Gastrocnemius medialis (tissue), 4 donors: ENCODE results near the gene ARPC3. TPM values are rescaled to one million over a fixed set of nuclear protein-coding genes. Genes with fewer than 3 reads are reported as not detected.
A peak's percentile ranks its signal among the peaks of the same experiment; 100 is the strongest.
"Not testable (repeated sequence)": the region's sequence is repeated elsewhere in the genome, so short reads cannot be mapped to it uniquely, and the experiment has no call there.

Source experiments
- ATAC-seq, 2 donors: fragments of 150-250 bp; one replicate each; pipeline ENCODE4 v1.9.1; 2016
- DNase-seq, 2 donors: peaks; one replicate each; pipeline ENCODE4 v3.0.0-alpha.2; 2019
- H3K27ac ChIP-seq, 4 donors: fragments of 200-600 bp; sonication (generic); 1 replicate in 1 of 4; 2 replicates in 3 of 4; pipeline ENCODE4 v1.5.1; 2016 to 2018; ENCODE audit warnings: mild to moderate bottlenecking in 2 of 4, moderate library complexity in 1 of 4
- H3K27me3 ChIP-seq, 3 donors: fragments of 200-600 bp; sonication (generic) in 2 of 3; 1 replicate in 1 of 3; 2 replicates in 2 of 3; pipeline versions ENCODE4 v1.5.1 to v1.6.0; 2016 to 2019; ENCODE audit warnings: mild to moderate bottlenecking in 1 of 3, moderate library complexity in 1 of 3
- H3K36me3 ChIP-seq, 2 donors: fragments of 200-600 bp; sonication (generic) in 1 of 2; one replicate each; pipeline ENCODE4 v1.5.1; 2017 to 2018
- H3K4me1 ChIP-seq, 2 donors: fragments of 200-600 bp; sonication (generic) in 1 of 2; one replicate each; pipeline ENCODE4 v1.5.1; 2016 to 2017; ENCODE audit warnings: mild to moderate bottlenecking in 2 of 2
- H3K4me3 ChIP-seq, 4 donors: fragments of 200-600 bp; sonication (generic) in 3 of 4; 1 replicate in 1 of 4; 2 replicates in 3 of 4; pipeline ENCODE4 v1.5.1; 2016 to 2019; ENCODE audit warnings: mild to moderate bottlenecking in 2 of 4
- H3K9me3 ChIP-seq, 3 donors: fragments of 200-600 bp; sonication (generic) in 2 of 3; 1 replicate in 1 of 3; 2 replicates in 2 of 3; pipeline ENCODE4 v1.5.1; 2016 to 2019
- POLR2A ChIP-seq, 2 donors: fragments of 450-650 bp; IDR thresholded peaks; one replicate each; pipeline ENCODE4 v1.6.1; 2017; ENCODE audit warnings: antibody characterized with exemption in 2 of 2, mild to moderate bottlenecking in 2 of 2, moderate library complexity in 2 of 2
- in situ Hi-C, 4 donors: fragments of 200-750 bp; cut with MboI; loops; one replicate each; pipeline versions ENCODE4 v1.15.0 to v1.8.0; 2017; ENCODE audit warnings: low sequenced_read_pairs in 4 of 4
- intact Hi-C: fragments of 100-400 bp; cut with DNase I; formaldehyde crosslinking; loops from one replicate; pipeline ENCODE4 v1.15.1; 2023; ENCODE audit warnings: low total_unique reads
- total RNA-seq, 4 donors: library from RNA; depleted of rRNA; stranded (reverse); fragments of >200 nt; gene quantifications; one replicate each; pipeline versions ENCODE4 v1.1.0 to v1.2.3, GENCODE V29; 2016
- TF ChIP-seq, protein P1 (sequence below), 5 experiments: fragments of 450-650 bp in 3 of 5; fragments of 200-600 bp in 2 of 5; sonication (generic) in 2 of 5; IDR thresholded peaks in 4 of 5; conservative IDR thresholded peaks in 1 of 5; 1 replicate in 4 of 5; 2 replicates in 1 of 5; pipeline ENCODE4 v1.5.1; 2016 to 2019; ENCODE audit warnings: antibody characterized with exemption in 5 of 5, mild to moderate bottlenecking in 3 of 5, moderate library complexity in 3 of 5

ARPC3 gene
- total RNA-seq, 4 donors from 2014 or later: 170 to 327 (median 213) TPM

- in situ Hi-C loops: no loop called here
- no peak for TF ChIP-seq POLR2A (IDR thresholded peaks at IDR 0.05)
- TF ChIP-seq, protein P1, sequence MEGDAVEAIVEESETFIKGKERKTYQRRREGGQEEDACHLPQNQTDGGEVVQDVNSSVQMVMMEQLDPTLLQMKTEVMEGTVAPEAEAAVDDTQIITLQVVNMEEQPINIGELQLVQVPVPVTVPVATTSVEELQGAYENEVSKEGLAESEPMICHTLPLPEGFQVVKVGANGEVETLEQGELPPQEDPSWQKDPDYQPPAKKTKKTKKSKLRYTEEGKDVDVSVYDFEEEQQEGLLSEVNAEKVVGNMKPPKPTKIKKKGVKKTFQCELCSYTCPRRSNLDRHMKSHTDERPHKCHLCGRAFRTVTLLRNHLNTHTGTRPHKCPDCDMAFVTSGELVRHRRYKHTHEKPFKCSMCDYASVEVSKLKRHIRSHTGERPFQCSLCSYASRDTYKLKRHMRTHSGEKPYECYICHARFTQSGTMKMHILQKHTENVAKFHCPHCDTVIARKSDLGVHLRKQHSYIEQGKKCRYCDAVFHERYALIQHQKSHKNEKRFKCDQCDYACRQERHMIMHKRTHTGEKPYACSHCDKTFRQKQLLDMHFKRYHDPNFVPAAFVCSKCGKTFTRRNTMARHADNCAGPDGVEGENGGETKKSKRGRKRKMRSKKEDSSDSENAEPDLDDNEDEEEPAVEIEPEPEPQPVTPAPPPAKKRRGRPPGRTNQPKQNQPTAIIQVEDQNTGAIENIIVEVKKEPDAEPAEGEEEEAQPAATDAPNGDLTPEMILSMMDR (IDR thresholded peaks at IDR 0.05 in 4 of 5, conservative IDR thresholded peaks at IDR 0.05 in 1 of 5): no peak
These were observed 13.9 kb downstream of the ARPC3 start for GRCh38 chr12:110436231-110436630.

DNA sequence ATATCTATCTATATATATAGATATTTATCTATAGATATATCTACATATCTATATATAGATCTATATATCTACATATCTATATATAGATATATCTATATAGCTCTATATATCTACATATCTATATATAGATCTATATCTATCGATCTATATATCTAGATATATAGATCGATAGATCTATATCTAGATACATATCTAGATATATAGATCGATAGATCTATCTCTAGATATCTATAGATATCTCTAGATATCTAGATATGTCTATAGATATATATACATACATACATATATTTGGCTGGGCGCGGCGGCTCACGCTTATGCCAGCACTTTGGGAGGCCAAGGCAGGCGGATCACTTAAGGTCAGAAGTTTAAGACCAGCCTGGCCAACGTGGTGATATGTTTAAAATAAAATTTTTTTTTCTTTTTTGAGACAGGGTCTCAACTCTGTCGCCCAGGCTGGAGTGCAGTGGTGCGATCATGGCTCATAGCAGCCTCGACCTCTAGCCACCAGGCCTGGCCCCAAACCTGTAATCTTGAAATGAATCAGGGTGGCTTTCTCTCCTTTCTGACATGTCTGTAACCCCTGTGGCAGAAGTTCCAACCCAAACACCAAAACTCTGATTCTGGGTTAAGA is 18.1 kb downstream of the ARPC3 start:
- intact Hi-C loops: loop anchor here (1.0 kb wide), 1 partner anchor 332 kb away; no protein-coding TSS in a partner anchor

More at GRCh38 chr12:110436231-110436630, 13.9 kb downstream of the ARPC3 start:
- H3K27me3 ChIP-seq: no peaks in the 10 kb centered on the region
- ATAC-seq: no peak
- H3K4me3 ChIP-seq: no peak overlapping the region
- DNase-seq: no peak
- H3K36me3 ChIP-seq: peaks cover 0 to 69% of the 10 kb centered on the region in 2 donors
- no peak overlapping the region for H3K27ac ChIP-seq
- H3K9me3 ChIP-seq: no peaks in the 10 kb centered on the region
- no peaks in the 10 kb centered on the region for H3K4me1 ChIP-seq
- intact Hi-C loops: no loop called here

GRCh38 chr12:110429676-110430075 is 20.5 kb downstream of the ARPC3 start:
- H3K27me3 ChIP-seq, DNase-seq, H3K4me3 ChIP-seq, intact Hi-C loops, ATAC-seq, H3K9me3 ChIP-seq, H3K4me1 ChIP-seq, H3K36me3 ChIP-seq, H3K27ac ChIP-seq: not testable (repeated sequence)
- in situ Hi-C loops: loop anchor here (5.0 to 10.0 kb wide), 3 partner anchors 327 to 335 kb away; no protein-coding TSS in a partner anchor

More for the DNA sequence above, 18.1 kb downstream of the ARPC3 start:
- Histone ChIP-seq H3K4me3 (peak overlapping the region; percentile 59 to 61 (median 60)), H3K9me3 (no peaks in the 10 kb centered on the region), H3K27ac (peak overlapping the region in 2 of 4 donors; percentile 31 to 33), H3K4me1 (no peaks in the 10 kb centered on the region), H3K27me3 (no peaks in the 10 kb centered on the region), H3K36me3 (peaks cover 0 to 30% of the 10 kb centered on the region in 2 donors)
- DNase-seq (no peak), ATAC-seq (no peak)
- in situ Hi-C loops: loop anchor here in 1 of 4 donors (5.0 kb wide), 1 partner anchor 330 kb away; no protein-coding TSS in a partner anchor
- no peak for TF ChIP-seq POLR2A (IDR thresholded peaks at IDR 0.05)
- TF ChIP-seq, protein P1 (IDR thresholded peaks at IDR 0.05 in 4 of 5, conservative IDR thresholded peaks at IDR 0.05 in 1 of 5): no peak

DNA sequence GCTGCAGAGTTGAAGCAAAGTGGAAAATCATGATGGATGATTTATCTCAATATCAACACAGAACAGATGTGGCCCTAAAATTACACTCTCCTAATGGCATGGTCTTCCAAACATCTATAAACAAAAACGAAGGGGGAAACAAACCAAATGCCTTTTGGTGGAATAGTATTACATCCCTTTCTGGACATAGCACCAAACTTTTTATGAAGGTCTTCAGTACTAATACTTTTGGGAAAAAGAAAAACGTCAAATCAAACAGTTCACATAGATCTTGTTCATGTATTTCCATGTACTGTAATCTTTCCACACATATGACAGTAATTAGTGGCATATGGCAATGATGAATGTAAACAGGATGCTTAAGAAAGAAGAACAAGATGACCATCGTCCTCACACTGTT is 23.7 kb downstream of the ARPC3 start:
- in situ Hi-C loops (loop anchor here in 3 of 4 donors (5.0 to 10.0 kb wide), 3 partner anchors 324 to 332 kb away; no protein-coding TSS in a partner anchor), intact Hi-C loops (no loop called here)
- TF ChIP-seq, protein P1 (IDR thresholded peaks at IDR 0.05 in 4 of 5, conservative IDR thresholded peaks at IDR 0.05 in 1 of 5): no peak
- TF ChIP-seq POLR2A (IDR thresholded peaks at IDR 0.05): no peak
- ATAC-seq (no peak), DNase-seq (no peak)
- Histone ChIP-seq H3K4me1 (no peaks in the 10 kb centered on the region), H3K9me3 (no peaks in the 10 kb centered on the region), H3K36me3 (no peaks in the 10 kb centered on the region), H3K4me3 (no peak overlapping the region), H3K27ac (no peak overlapping the region), H3K27me3 (no peaks in the 10 kb centered on the region)

DNA sequence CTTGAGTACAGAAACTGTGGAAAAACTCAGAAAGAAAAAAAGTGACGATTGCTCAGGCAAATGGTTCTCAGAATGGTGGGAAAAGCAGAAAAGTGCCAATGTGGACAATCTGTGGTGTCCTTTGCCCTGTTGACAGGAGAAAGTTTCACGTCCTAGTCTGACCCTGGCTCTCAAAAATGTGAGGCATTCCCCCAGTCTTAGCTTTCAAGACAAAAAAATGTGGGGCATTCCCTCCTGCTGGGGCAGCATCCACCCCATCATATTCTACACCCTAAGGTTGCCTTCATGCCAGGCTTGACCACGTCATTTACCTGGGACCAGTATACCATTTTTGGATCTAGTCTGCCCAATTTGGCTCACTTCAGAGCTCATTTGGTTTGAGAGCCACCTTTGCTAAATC is 25.9 kb downstream of the ARPC3 start:
- Histone ChIP-seq H3K4me1 (no peaks in the 10 kb centered on the region), H3K4me3 (no peak overlapping the region), H3K36me3 (no peaks in the 10 kb centered on the region), H3K9me3 (no peaks in the 10 kb centered on the region), H3K27me3 (no peaks in the 10 kb centered on the region), H3K27ac (no peak overlapping the region)
- in situ Hi-C loops (loop anchor here in 1 of 4 donors (10.0 kb wide), 1 partner anchor 329 kb away; no protein-coding TSS in a partner anchor), intact Hi-C loops (no loop called here)
- ATAC-seq: no peak
- TF ChIP-seq, protein P1 (IDR thresholded peaks at IDR 0.05 in 4 of 5, conservative IDR thresholded peaks at IDR 0.05 in 1 of 5): no peak
- no peak for TF ChIP-seq POLR2A (IDR thresholded peaks at IDR 0.05)
- DNase-seq: no peak
